Endothelial cell of umbilical vein (primary cell): ENCODE results near the gene TNFAIP8L3. TPM values are rescaled to one million over a fixed set of nuclear protein-coding genes. Genes with fewer than 3 reads are reported as not detected.
A peak's percentile ranks its signal among the peaks of the same experiment; 100 is the strongest.
"Not testable (repeated sequence)": the region's sequence is repeated elsewhere in the genome, so short reads cannot be mapped to it uniquely, and the experiment has no call there.

Experiments
- BruUV-seq: library from RNA; stranded (reverse); fragments of 400-500 nt; replicated peaks from 2 replicates; lab custom pipeline; 2021; lab: Mats Ljungman, UMichigan
- CTCF ChIA-PET: fragments of 300-600, 350-600 bp; sonication (Branson Sonifier 250); formaldehyde crosslinking; loops from one replicate; lab custom pipeline; 2021; ENCODE audit warnings: antibody characterized with exemption, inconsistent platforms; lab: Charles Lee
- POLR2A ChIA-PET: fragments of 300-600, 350-600 bp; sonication (Branson Sonifier 250); formaldehyde crosslinking; loops from one replicate; lab custom pipeline; 2021; ENCODE audit warnings: antibody characterized with exemption, inconsistent platforms; lab: Charles Lee
- DNase-seq: peaks from one replicate; pipeline ENCODE4 v3.0.0-alpha.2; 2011; ENCODE audit warnings: low read depth, low spot score
- FAIRE-seq: peaks from 2 replicates; lab custom pipeline; 2011; peaks lifted over from hg19 to GRCh38; lab: Jason Lieb, UNC
- H2AFZ ChIP-seq: 2 replicates; pipeline ENCODE4 v1.6.0; 2012; ENCODE audit warnings: low read depth, low read length, control low read depth, inconsistent platforms
- H3K27ac ChIP-seq: 2 replicates; pipeline ENCODE4 v1.5.1; 2011; ENCODE audit warnings: low read depth, mild to moderate bottlenecking, control low read depth, low read length, moderate library complexity; ENCODE audit not compliant: insufficient read depth
- H3K27me3 ChIP-seq, 2 experiments: 2 replicates each; pipeline versions ENCODE4 v1.6.0 to v1.6.1; 2011; ENCODE audit warnings: low read length in 2 of 2, mixed read lengths in 1 of 2; ENCODE audit not compliant: control insufficient read depth in 2 of 2, insufficient read depth in 2 of 2
- H3K36me3 ChIP-seq, 2 experiments: 2 replicates in 1 of 2; 3 replicates in 1 of 2; pipeline ENCODE4 v1.5.1; 2011; ENCODE audit warnings: low read length in 2 of 2, mild to moderate bottlenecking in 1 of 2, moderate library complexity in 1 of 2; ENCODE audit not compliant: control insufficient read depth in 2 of 2, insufficient read depth in 2 of 2; ENCODE audit errors: extremely low read depth in 1 of 2
- H3K4me1 ChIP-seq: 3 replicates; pipeline ENCODE4 v1.5.1; 2011; ENCODE audit warnings: mild to moderate bottlenecking, low read length; ENCODE audit not compliant: control insufficient read depth, insufficient read depth; ENCODE audit errors: extremely low read depth
- H3K4me2 ChIP-seq: 2 replicates; pipeline ENCODE4 v1.6.1; 2011; ENCODE audit warnings: low read length, control low read depth, mixed read lengths; ENCODE audit not compliant: insufficient read depth
- H3K4me3 ChIP-seq, 3 experiments: fragments of 200-600 bp in 1 of 3; sonication (generic), shearing (Covaris generic) in 1 of 3; replicated peaks in 1 of 3; 2 replicates each; pipeline ENCODE4 v1.5.1; 2011 to 2016; ENCODE audit warnings: control low read depth in 3 of 3, low read length in 3 of 3, mild to moderate bottlenecking in 2 of 3, inconsistent platforms in 1 of 3, low read depth in 1 of 3, moderate library complexity in 1 of 3; ENCODE audit not compliant: insufficient read depth in 1 of 3
- H3K79me2 ChIP-seq: 2 replicates; pipeline ENCODE4 v1.6.0; 2012; ENCODE audit warnings: low read length, inconsistent platforms; ENCODE audit not compliant: control insufficient read depth, insufficient read depth
- H3K9ac ChIP-seq: replicated peaks from 2 replicates; pipeline ENCODE3; 2011; ENCODE audit warnings: low read length, control low read depth; ENCODE audit not compliant: insufficient read depth; ENCODE audit errors: extremely low read depth
- H3K9me1 ChIP-seq: replicated peaks from 3 replicates; pipeline ENCODE4 v1.6.0; 2011; ENCODE audit warnings: mild to moderate bottlenecking, low read length; ENCODE audit not compliant: control insufficient read depth, insufficient read depth; ENCODE audit errors: extremely low read depth
- H3K9me3 ChIP-seq: replicated peaks from 2 replicates; pipeline ENCODE4 v1.5.1; 2012; ENCODE audit warnings: low read length, inconsistent platforms; ENCODE audit not compliant: control insufficient read depth, insufficient read depth
- H4K20me1 ChIP-seq: replicated peaks from 2 replicates; pipeline ENCODE3; 2011; ENCODE audit warnings: mild to moderate bottlenecking, low read length; ENCODE audit not compliant: control insufficient read depth, insufficient read depth; ENCODE audit errors: extremely low read depth
- FOS ChIP-seq: IDR thresholded peaks from 2 replicates; pipeline ENCODE4 v1.6.1; 2011; ENCODE audit warnings: mild to moderate bottlenecking, low read length, moderate library complexity, borderline replicate concordance; ENCODE audit not compliant: insufficient read depth
- GATA2 ChIP-seq: IDR thresholded peaks from 2 replicates; pipeline ENCODE4 v1.7.0; 2011; ENCODE audit warnings: low read depth, mild to moderate bottlenecking, moderate library complexity, mixed read lengths, low read length; ENCODE audit not compliant: insufficient read length, insufficient read depth
- dilution Hi-C: fragments of 300-500 bp; cut with MboI; formaldehyde crosslinking; loops from one replicate; pipeline ENCODE4 v1.15.0; 2019; ENCODE audit warnings: low sequenced_read_pairs; ENCODE audit not compliant: extremely low pct_ligation_motif_present
- intact Hi-C: fragments of 100-400 bp; cut with micrococcal nuclease; formaldehyde crosslinking; loops from one replicate; pipeline ENCODE4 v1.10.0; 2022
- polyA plus RNA-seq, 4 experiments: library from polyadenylated mRNA; depleted of rRNA in 3 of 4; stranded (reverse) in 3 of 4; unstranded in 1 of 4; fragments of >200 nt; gene quantifications; 2 replicates each; pipeline versions ENCODE4 v1.2.1 to v1.2.3, GENCODE V29; 2011 to 2012; ENCODE audit warnings: missing spikeins in 1 of 4
- total RNA-seq: library from RNA; stranded (reverse); gene quantifications from 2 replicates; pipeline ENCODE4 v1.2.3, GENCODE V29; 2021

TNFAIP8L3 gene
- total and polyA plus RNA-seq, 2 donors (not counting 3 experiments of a cell fraction or from before 2014, with no cell fraction given): 8.8 to 38.3 TPM

DNA sequence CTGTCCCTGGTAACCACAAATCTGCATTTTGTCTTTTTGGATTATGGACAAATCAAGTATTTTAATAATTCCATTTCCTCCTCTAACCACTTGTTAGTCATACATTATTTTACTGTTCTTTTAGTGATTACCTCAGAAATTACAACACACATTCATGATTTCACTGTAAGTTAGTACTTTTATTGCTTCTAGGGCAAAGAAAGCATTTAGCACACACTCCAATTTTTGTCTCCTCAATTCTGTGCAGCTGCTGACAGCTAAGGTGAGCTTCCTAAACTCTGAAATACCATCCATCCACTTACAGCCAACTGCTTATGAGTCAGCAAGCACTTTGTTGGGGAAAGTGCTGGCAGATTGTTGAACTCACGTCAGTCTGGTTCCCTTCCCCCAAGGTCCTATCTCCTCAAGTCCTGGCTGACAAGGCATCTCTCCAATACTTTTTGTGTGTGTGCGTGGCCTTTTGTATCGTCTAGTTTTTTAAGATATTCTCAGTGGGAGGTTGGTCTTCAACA, 49.4 kb upstream of the TNFAIP8L3 start:
- Histone ChIP-seq H4K20me1 (no peaks in the 10 kb centered on the region), H3K4me2 (no peak overlapping the region), H3K4me1 (peaks cover 5% of the 10 kb centered on the region), H3K9me3 (no peaks in the 10 kb centered on the region), H3K9me1 (no peaks in the 10 kb centered on the region), H3K27ac (no peak overlapping the region), H3K36me3 (no peaks in the 10 kb centered on the region), H3K9ac (no peak overlapping the region), H3K79me2 (no peaks in the 10 kb centered on the region), H2AFZ (no peak overlapping the region), H3K4me3 (no peak overlapping the region), H3K27me3 (no peaks in the 10 kb centered on the region)
- ChIA-PET CTCF (interaction anchor here (0.6 to 3.3 kb wide), 5 partner anchors 11 to 258 kb away, joined by 3 to 30 read pairs (median 5); no protein-coding TSS in a partner anchor), POLR2A (no interaction called here)
- BruUV-seq: no TSS peak
- intact Hi-C loops: no loop called here
- TF ChIP-seq FOS: peak; percentile 36
- TF ChIP-seq GATA2: no peak
- FAIRE-seq: peak; percentile 8
- dilution Hi-C loops: no loop called here
- DNase-seq: peak; percentile 41

DNA sequence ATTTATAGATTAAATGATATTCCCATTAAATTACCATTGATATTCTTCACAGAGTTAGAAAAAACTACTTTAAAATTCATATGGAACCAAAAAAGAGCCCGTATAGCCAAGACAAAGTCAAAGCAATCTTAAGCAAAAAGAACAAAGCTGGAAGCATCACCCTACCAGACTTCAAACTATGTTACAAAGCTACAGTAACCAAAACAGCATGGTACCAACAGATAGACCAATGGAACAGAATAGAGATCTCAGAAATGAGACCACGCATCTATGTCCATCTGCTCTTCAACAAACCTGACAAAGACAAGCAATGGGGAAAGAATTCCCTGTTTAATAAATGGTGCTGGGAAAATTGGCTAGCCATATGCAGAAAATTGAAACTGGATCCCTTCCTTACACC, 45.6 kb upstream of the TNFAIP8L3 start:
- dilution Hi-C loops, BruUV-seq, H3K9me3 ChIP-seq, DNase-seq, H3K79me2 ChIP-seq, H3K27ac ChIP-seq, POLR2A ChIA-PET, H3K36me3 ChIP-seq, H3K4me1 ChIP-seq, intact Hi-C loops, H4K20me1 ChIP-seq, H2AFZ ChIP-seq, H3K9me1 ChIP-seq, H3K27me3 ChIP-seq, H3K4me3 ChIP-seq, FAIRE-seq, H3K9ac ChIP-seq, H3K4me2 ChIP-seq: not testable (repeated sequence)
- CTCF ChIA-PET: interaction anchor here (1.0 to 2.4 kb wide), 2 partner anchors 12 to 23 kb away, joined by 5 to 8 read pairs; no protein-coding TSS in a partner anchor
